Smooth muscle cell (in vitro differentiated cells): Measurements from ENCODE around the gene IGSF8. TPM values are rescaled to one million over a fixed set of nuclear protein-coding genes. Genes with fewer than 3 reads are reported as not detected.

Experiments used
- DNase-seq: peaks from one replicate; lab custom pipeline; 2025; ENCODE audit not compliant: unreplicated experiment; lab: John Stamatoyannopoulos, UW
- H2AFZ ChIP-seq: fragments of 200-600 bp; sonication (generic); 2 replicates; pipeline ENCODE4 v1.6.0; 2016; ENCODE audit warnings: antibody characterized with exemption, low read depth, mild to moderate bottlenecking
- H3F3A ChIP-seq: fragments of 200-600 bp; sonication (generic); 2 replicates; pipeline ENCODE4 v1.6.0; 2017; ENCODE audit warnings: antibody characterized with exemption, low read depth
- H3K27ac ChIP-seq: fragments of 200-600 bp; sonication (generic); 2 replicates; pipeline ENCODE4 v1.5.1; 2016; ENCODE audit warnings: low read depth, mild to moderate bottlenecking
- H3K27me3 ChIP-seq: fragments of 200-600 bp; sonication (generic); 2 replicates; pipeline ENCODE4 v1.6.1; 2016; ENCODE audit warnings: low read depth, mild to moderate bottlenecking
- H3K36me3 ChIP-seq: fragments of 200-600 bp; sonication (generic); 2 replicates; pipeline ENCODE4 v1.5.1; 2016; ENCODE audit warnings: low read depth
- H3K4me1 ChIP-seq: fragments of 200-600 bp; sonication (generic); 2 replicates; pipeline ENCODE4 v1.5.1; 2016; ENCODE audit warnings: low read depth
- H3K4me2 ChIP-seq: fragments of 200-600 bp; sonication (generic); 2 replicates; pipeline ENCODE4 v1.6.0; 2016; ENCODE audit warnings: mild to moderate bottlenecking
- H3K4me3 ChIP-seq: fragments of 200-600 bp; sonication (generic); 2 replicates; pipeline ENCODE4 v1.5.1; 2016; ENCODE audit warnings: mild to moderate bottlenecking
- H3K79me2 ChIP-seq: fragments of 200-600 bp; sonication (generic); 2 replicates; pipeline ENCODE4 v1.6.0; 2016; ENCODE audit warnings: low read depth, mild to moderate bottlenecking
- H3K9ac ChIP-seq: fragments of 200-600 bp; sonication (generic); 2 replicates; pipeline ENCODE4 v1.6.0; 2016; ENCODE audit warnings: low read depth
- H3K9me3 ChIP-seq: fragments of 200-600 bp; sonication (generic); replicated peaks from 2 replicates; pipeline ENCODE4 v1.5.1; 2016; ENCODE audit warnings: low read depth
- H4K20me1 ChIP-seq: fragments of 200-600 bp; sonication (generic); 2 replicates; pipeline ENCODE4 v1.6.0; 2016; ENCODE audit warnings: low read depth
- WGBS: methylation state at CpG from one replicate; pipeline ENCODE4 v1.1.7; 2016; ENCODE audit warnings: low lambda C conversion rate; 5-methylcytosine and 5-hydroxymethylcytosine counted together
- polyA plus RNA-seq: library from polyadenylated mRNA; unstranded; fragments of >200 nt; fragmentation: Nextera tagmentation; extraction: Ambion mirVana; gene quantifications from 2 replicates; pipeline ENCODE4 v1.2.1, GENCODE V29; 2016
- total RNA-seq: library from RNA; depleted of rRNA; stranded (reverse); fragments of >200 nt; gene quantifications from 2 replicates; pipeline ENCODE4 v1.2.3, GENCODE V29; 2014
- TF ChIP-seq, protein P1 (sequence below): fragments of 200-600 bp; sonication (generic); IDR thresholded peaks from 2 replicates; pipeline ENCODE4 v1.5.1; 2017; ENCODE audit warnings: borderline replicate concordance, mild to moderate bottlenecking, antibody characterized with exemption; ENCODE audit not compliant: insufficient read depth, poor library complexity, severe bottlenecking

Gene IGSF8
- total and polyA plus RNA-seq, 2 experiments from 2014 or later: 20.8 to 30.2 TPM

DNA sequence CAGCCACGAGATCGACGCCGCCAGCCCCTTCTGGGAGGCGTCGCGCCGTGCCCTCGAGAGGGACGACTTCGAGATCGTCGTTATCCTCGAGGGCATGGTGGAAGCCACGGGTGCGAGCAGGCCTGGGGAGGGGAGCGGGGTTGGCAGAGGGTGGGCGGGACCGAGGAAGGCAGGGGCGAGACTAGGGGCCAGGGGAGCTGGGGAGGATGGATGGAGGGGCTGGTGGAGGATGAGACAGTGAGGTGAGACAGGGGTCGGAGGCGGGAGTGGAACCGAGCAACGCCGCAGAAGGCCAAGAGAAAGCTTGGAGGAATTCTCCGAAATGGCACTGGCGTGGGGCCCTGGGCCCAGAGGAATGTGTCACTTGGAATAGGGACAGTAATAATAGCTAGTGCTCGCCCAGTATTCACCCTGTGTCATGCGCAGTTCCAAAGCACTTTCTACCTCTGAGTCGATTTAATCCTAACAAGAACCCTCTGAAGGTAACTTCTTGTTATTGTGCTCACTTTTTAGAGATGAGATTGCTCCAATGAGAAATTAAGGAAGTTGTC, 13.6 kb downstream of the IGSF8 start:
- H2AFZ ChIP-seq: no peak overlapping the region
- WGBS: 97% methylated on average over 18 of the region's 30 CpGs
- DNase-seq: no peak
- H3K4me2 ChIP-seq: no peak overlapping the region
- no peak overlapping the region for H3K4me3 ChIP-seq
- no peaks in the 10 kb centered on the region for H3K79me2 ChIP-seq
- no peaks in the 10 kb centered on the region for H3K9me3 ChIP-seq
- H3K27me3 ChIP-seq: peaks cover 57% of the 10 kb centered on the region
- H3K27ac ChIP-seq: no peak overlapping the region
- no peaks in the 10 kb centered on the region for H4K20me1 ChIP-seq
- no peaks in the 10 kb centered on the region for H3K4me1 ChIP-seq
- H3K9ac ChIP-seq: no peak overlapping the region
- TF ChIP-seq, protein P1, sequence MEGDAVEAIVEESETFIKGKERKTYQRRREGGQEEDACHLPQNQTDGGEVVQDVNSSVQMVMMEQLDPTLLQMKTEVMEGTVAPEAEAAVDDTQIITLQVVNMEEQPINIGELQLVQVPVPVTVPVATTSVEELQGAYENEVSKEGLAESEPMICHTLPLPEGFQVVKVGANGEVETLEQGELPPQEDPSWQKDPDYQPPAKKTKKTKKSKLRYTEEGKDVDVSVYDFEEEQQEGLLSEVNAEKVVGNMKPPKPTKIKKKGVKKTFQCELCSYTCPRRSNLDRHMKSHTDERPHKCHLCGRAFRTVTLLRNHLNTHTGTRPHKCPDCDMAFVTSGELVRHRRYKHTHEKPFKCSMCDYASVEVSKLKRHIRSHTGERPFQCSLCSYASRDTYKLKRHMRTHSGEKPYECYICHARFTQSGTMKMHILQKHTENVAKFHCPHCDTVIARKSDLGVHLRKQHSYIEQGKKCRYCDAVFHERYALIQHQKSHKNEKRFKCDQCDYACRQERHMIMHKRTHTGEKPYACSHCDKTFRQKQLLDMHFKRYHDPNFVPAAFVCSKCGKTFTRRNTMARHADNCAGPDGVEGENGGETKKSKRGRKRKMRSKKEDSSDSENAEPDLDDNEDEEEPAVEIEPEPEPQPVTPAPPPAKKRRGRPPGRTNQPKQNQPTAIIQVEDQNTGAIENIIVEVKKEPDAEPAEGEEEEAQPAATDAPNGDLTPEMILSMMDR: no peak
- no peaks in the 10 kb centered on the region for H3F3A ChIP-seq
- H3K36me3 ChIP-seq: no peaks in the 10 kb centered on the region

DNA sequence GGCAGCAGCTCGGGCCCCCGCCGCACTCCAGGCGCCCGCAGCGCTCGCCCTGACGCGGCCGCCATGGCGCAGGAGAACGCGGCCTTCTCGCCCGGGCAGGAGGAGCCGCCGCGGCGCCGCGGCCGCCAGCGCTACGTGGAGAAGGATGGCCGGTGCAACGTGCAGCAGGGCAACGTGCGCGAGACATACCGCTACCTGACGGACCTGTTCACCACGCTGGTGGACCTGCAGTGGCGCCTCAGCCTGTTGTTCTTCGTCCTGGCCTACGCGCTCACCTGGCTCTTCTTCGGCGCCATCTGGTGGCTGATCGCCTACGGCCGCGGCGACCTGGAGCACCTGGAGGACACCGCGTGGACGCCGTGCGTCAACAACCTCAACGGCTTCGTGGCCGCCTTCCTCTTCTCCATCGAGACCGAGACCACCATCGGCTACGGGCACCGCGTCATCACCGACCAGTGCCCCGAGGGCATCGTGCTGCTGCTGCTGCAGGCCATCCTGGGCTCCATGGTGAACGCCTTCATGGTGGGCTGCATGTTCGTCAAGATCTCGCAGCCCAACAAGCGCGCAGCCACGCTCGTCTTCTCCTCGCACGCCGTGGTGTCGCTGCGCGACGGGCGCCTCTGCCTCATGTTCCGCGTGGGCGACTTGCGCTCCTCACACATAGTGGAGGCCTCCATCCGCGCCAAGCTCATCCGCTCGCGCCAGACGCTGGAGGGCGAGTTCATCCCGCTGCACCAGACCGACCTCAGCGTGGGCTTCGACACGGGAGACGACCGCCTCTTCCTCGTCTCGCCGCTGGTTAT, 14.2 kb downstream of the IGSF8 start:
- Histone ChIP-seq H4K20me1 (no peaks in the 10 kb centered on the region), H3K4me1 (no peaks in the 10 kb centered on the region), H3K27me3 (peaks cover 63% of the 10 kb centered on the region), H3K9me3 (no peaks in the 10 kb centered on the region), H3K79me2 (no peaks in the 10 kb centered on the region), H3F3A (no peaks in the 10 kb centered on the region), H3K9ac (no peak overlapping the region), H3K36me3 (no peaks in the 10 kb centered on the region), H3K4me3 (peak overlapping the region; percentile 35), H3K27ac (no peak overlapping the region), H3K4me2 (peak overlapping the region; percentile 82), H2AFZ (no peak overlapping the region)
- no peak for DNase-seq
- WGBS: 39% methylated on average over 95 of the region's 96 CpGs
- TF ChIP-seq, protein P1: peak; percentile 65

DNA sequence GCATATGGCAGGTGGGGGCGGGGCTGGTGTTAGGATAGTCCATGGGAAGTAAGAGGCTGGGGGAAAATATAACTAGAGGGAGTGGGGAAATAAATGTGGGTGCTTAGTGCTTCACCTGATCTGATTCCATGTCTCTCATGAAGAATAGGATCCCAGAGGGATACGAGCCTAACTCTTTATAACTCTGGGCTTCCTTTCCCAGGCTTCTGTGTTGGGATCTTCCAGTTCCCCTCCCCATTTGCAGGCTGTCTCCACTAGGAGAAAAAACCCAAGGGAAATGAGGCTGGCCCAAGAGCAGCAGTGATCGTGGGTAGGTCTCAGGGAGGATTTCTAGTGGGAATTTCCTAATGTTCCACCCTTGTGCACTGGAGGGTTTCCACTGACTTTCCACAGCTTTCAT, 15.5 kb downstream of the IGSF8 start:
- H3F3A ChIP-seq: no peaks in the 10 kb centered on the region

More for the DNA sequence above, 15.5 kb downstream of the IGSF8 start:
- TF ChIP-seq, protein P1: no peak
- H3K79me2 ChIP-seq: no peaks in the 10 kb centered on the region
- no peak overlapping the region for H3K27ac ChIP-seq
- H3K36me3 ChIP-seq: no peaks in the 10 kb centered on the region
- H3K27me3 ChIP-seq: peaks cover 73% of the 10 kb centered on the region
- H2AFZ ChIP-seq: no peak overlapping the region
- H3K4me2 ChIP-seq: no peak overlapping the region
- H4K20me1 ChIP-seq: no peaks in the 10 kb centered on the region
- no peak overlapping the region for H3K9ac ChIP-seq
- no peaks in the 10 kb centered on the region for H3K9me3 ChIP-seq
- no peak for DNase-seq
- WGBS: 57% methylated on average over 3 of the region's 3 CpGs
- no peak overlapping the region for H3K4me3 ChIP-seq
- no peaks in the 10 kb centered on the region for H3K4me1 ChIP-seq
